H9 (cell line): ENCODE results near the gene CDK5R2. TPM values are rescaled to one million over a fixed set of nuclear protein-coding genes. Genes with fewer than 3 reads are reported as not detected.

Experiments
- DNase-seq: peaks from one replicate; pipeline ENCODE4 v3.0.0-alpha.2; 2017
- H2AFZ ChIP-seq: one replicate; pipeline ENCODE4 v1.6.1; 2013; ENCODE audit warnings: mild to moderate bottlenecking, low read length, control low read depth, moderate library complexity
- H2AK5ac ChIP-seq: 2 replicates; pipeline ENCODE4 v1.6.1; 2013; ENCODE audit warnings: low read length, control low read depth, mixed read lengths; ENCODE audit not compliant: insufficient read length
- H2BK120ac ChIP-seq: one replicate; pipeline ENCODE4 v1.6.1; 2013; ENCODE audit warnings: low read depth, mild to moderate bottlenecking, low read length, control low read depth, inconsistent platforms; ENCODE audit not compliant: poor library complexity, severe bottlenecking
- H2BK12ac ChIP-seq: 2 replicates; pipeline ENCODE4 v1.6.1; 2013; ENCODE audit warnings: low read length, control low read depth, mixed read lengths, low read depth; ENCODE audit not compliant: insufficient read length
- H2BK15ac ChIP-seq: 2 replicates; pipeline ENCODE4 v1.6.1; 2013; ENCODE audit warnings: low read depth, low read length, control low read depth
- H2BK20ac ChIP-seq: one replicate; pipeline ENCODE4 v1.6.1; 2013; ENCODE audit warnings: low read depth, mild to moderate bottlenecking, low read length, control low read depth, inconsistent platforms; ENCODE audit not compliant: poor library complexity, severe bottlenecking
- H2BK5ac ChIP-seq: 2 replicates; pipeline ENCODE4 v1.6.1; 2013; ENCODE audit warnings: low read length, control low read depth, mixed read lengths; ENCODE audit not compliant: insufficient read length
- H3K14ac ChIP-seq: 2 replicates; pipeline ENCODE4 v1.6.1; 2013; ENCODE audit warnings: low read length, control low read depth; ENCODE audit not compliant: insufficient read depth
- H3K18ac ChIP-seq: 2 replicates; pipeline ENCODE4 v1.6.1; 2013; ENCODE audit warnings: low read depth, mild to moderate bottlenecking, mixed read lengths, low read length, control low read depth; ENCODE audit not compliant: insufficient read length
- H3K23ac ChIP-seq: 2 replicates; pipeline ENCODE4 v1.6.1; 2013; ENCODE audit warnings: low read length, control low read depth, mixed read lengths, low read depth; ENCODE audit not compliant: insufficient read length
- H3K23me2 ChIP-seq: 2 replicates; pipeline ENCODE4 v1.6.1; 2013; ENCODE audit warnings: low read depth, mild to moderate bottlenecking, mixed read lengths, low read length, control low read depth; ENCODE audit not compliant: insufficient read length, poor library complexity, severe bottlenecking
- H3K27ac ChIP-seq: 2 replicates; pipeline ENCODE4 v1.5.1; 2013; ENCODE audit warnings: low read length, control low read depth, mixed read lengths, low read depth; ENCODE audit not compliant: insufficient read length
- H3K27me3 ChIP-seq: 2 replicates; pipeline ENCODE4 v1.6.1; 2013; ENCODE audit warnings: low read length, control low read depth, inconsistent platforms; ENCODE audit not compliant: insufficient read depth
- H3K4ac ChIP-seq: 2 replicates; pipeline ENCODE4 v1.6.1; 2013; ENCODE audit warnings: low read depth, mild to moderate bottlenecking, control low read depth, inconsistent platforms, low read length, moderate library complexity
- H3K4me1 ChIP-seq: 2 replicates; pipeline ENCODE4 v1.6.1; 2013; ENCODE audit warnings: low read length, control low read depth, inconsistent platforms; ENCODE audit not compliant: insufficient read depth
- H3K4me2 ChIP-seq: 2 replicates; pipeline ENCODE4 v1.6.1; 2013; ENCODE audit warnings: low read length, control low read depth, mixed read lengths; ENCODE audit not compliant: insufficient read length, insufficient read depth
- H3K56ac ChIP-seq: 2 replicates; pipeline ENCODE4 v1.6.1; 2013; ENCODE audit warnings: low read depth, mild to moderate bottlenecking, mixed read lengths, low read length, control low read depth; ENCODE audit not compliant: insufficient read length
- H3K79me1 ChIP-seq: 2 replicates; pipeline ENCODE4 v1.6.1; 2013; ENCODE audit warnings: low read depth, mild to moderate bottlenecking, moderate library complexity, low read length, control low read depth, inconsistent platforms; ENCODE audit not compliant: insufficient read depth, poor library complexity, severe bottlenecking
- H3K79me2 ChIP-seq: 2 replicates; pipeline ENCODE4 v1.6.1; 2013; ENCODE audit warnings: low read length, control low read depth, inconsistent platforms; ENCODE audit not compliant: insufficient read depth
- H3K9ac ChIP-seq: 2 replicates; pipeline ENCODE4 v1.6.1; 2013; ENCODE audit warnings: low read length, control low read depth, mixed read lengths; ENCODE audit not compliant: insufficient read length; ENCODE audit errors: extremely low read depth
- H3K9me3 ChIP-seq: one replicate; pipeline ENCODE4 v1.6.1; 2013; ENCODE audit warnings: low read depth, low read length, inconsistent platforms; ENCODE audit not compliant: control insufficient read depth
- H3T11ph ChIP-seq: one replicate; pipeline ENCODE4 v1.6.1; 2013; ENCODE audit warnings: mild to moderate bottlenecking, low read length, control low read depth, inconsistent platforms
- H4K20me1 ChIP-seq: one replicate; pipeline ENCODE4 v1.6.1; 2013; ENCODE audit not compliant: control insufficient read depth, insufficient read length, insufficient read depth
- H4K5ac ChIP-seq: 2 replicates; pipeline ENCODE4 v1.6.1; 2013; ENCODE audit warnings: low read depth, mild to moderate bottlenecking, mixed read lengths, low read length, control low read depth; ENCODE audit not compliant: insufficient read length
- H4K8ac ChIP-seq: replicated peaks from 2 replicates; pipeline ENCODE4 v1.6.1; 2013; ENCODE audit warnings: low read length, control low read depth, mixed read lengths, low read depth; ENCODE audit not compliant: insufficient read length
- H4K91ac ChIP-seq: 2 replicates; pipeline ENCODE4 v1.6.1; 2013; ENCODE audit warnings: low read depth, mild to moderate bottlenecking, moderate library complexity, mixed read lengths, low read length, control low read depth; ENCODE audit not compliant: insufficient read length
- H3K27ac Mint-ChIP-seq, 3 experiments: 2 replicates in 2 of 3; 3 replicates in 1 of 3; pipeline ENCODE4 v1.8.0; 2020 to 2021; ENCODE audit warnings: mixed read lengths in 3 of 3, mild to moderate bottlenecking in 1 of 3, moderate library complexity in 1 of 3
- H3K27me3 Mint-ChIP-seq: 2 replicates; pipeline ENCODE4 v1.8.0; 2021; ENCODE audit warnings: low read depth, mild to moderate bottlenecking, moderate library complexity, mixed read lengths
- H3K36me3 Mint-ChIP-seq, 3 experiments: 2 replicates in 2 of 3; 3 replicates in 1 of 3; pipeline ENCODE4 v1.8.0; 2020 to 2021; ENCODE audit warnings: low read depth in 3 of 3, mixed read lengths in 3 of 3; ENCODE audit not compliant: insufficient read depth in 1 of 3
- H3K4me1 Mint-ChIP-seq, 2 experiments: 2 replicates each; pipeline ENCODE4 v1.8.0; 2020; ENCODE audit warnings: mixed read lengths in 2 of 2
- H3K4me3 Mint-ChIP-seq, 2 experiments: 2 replicates in 1 of 2; 3 replicates in 1 of 2; pipeline ENCODE4 v1.8.0; 2020 to 2021; ENCODE audit warnings: mild to moderate bottlenecking in 2 of 2, mixed read lengths in 2 of 2, moderate library complexity in 1 of 2
- H3K9me3 Mint-ChIP-seq, 2 experiments: 2 replicates in 1 of 2; 3 replicates in 1 of 2; pipeline ENCODE4 v1.8.0; 2020; ENCODE audit warnings: mild to moderate bottlenecking in 2 of 2, mixed read lengths in 2 of 2, moderate library complexity in 1 of 2
- WGBS: extraction: QIAGEN DNeasy Blood & Tissue Kit; methylation state at CpG from one replicate; pipeline ENCODE4 v1.1.7; 2013; ENCODE audit warnings: missing lambda C conversion rate, low lambda C conversion rate, mixed read lengths; ENCODE audit not compliant: insufficient read length; ENCODE audit errors: extremely low coverage; 5-methylcytosine and 5-hydroxymethylcytosine counted together
- total RNA-seq: library from RNA; stranded (reverse); gene quantifications from 2 replicates; pipeline ENCODE4 v1.2.1, GENCODE V29; 2021
- TF ChIP-seq, protein P1 (sequence below): fragments of 200-600 bp; sonication (generic); conservative IDR thresholded peaks from 3 replicates; pipeline ENCODE4 v1.8.0; 2021; ENCODE audit warnings: antibody characterized with exemption, mild to moderate bottlenecking

CDK5R2 gene
- total RNA-seq, 1 experiment from 2014 or later: 0.26 TPM

DNA sequence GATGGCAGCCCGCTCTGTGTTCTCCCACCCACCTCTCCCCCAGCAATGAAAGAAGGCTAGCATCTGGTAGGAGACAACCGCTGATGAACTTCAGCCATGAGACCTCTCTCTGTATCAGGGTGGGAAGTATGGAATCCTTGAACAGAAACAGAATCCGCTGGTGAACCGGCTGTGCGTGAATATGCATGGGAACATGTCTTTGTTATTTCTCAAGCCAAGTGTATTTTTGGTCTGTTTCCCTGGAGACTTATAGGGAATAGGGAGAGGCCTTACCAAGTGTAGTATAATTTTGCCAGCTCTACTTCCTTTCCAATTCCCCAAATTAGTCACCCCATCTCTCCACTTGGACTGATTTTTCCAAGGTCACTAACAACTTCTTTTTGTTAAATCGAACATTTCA is 48.7 kb upstream of the CDK5R2 start:
- Histone ChIP-seq H4K91ac (no peak overlapping the region), H2BK5ac (no peak overlapping the region), H2BK12ac (no peak overlapping the region), H2AFZ (no peak overlapping the region), H3K23ac (no peak overlapping the region), H4K8ac (no peak overlapping the region), H2BK20ac (no peak overlapping the region), H2AK5ac (no peak overlapping the region), H3K9ac (no peak overlapping the region), H3K4me2 (no peak overlapping the region), H3T11ph (no peak overlapping the region), H2BK15ac (no peak overlapping the region), H3K56ac (no peak overlapping the region), H3K27me3 (peaks cover 7% of the 10 kb centered on the region), H3K14ac (no peak overlapping the region), H3K4me1 (no peaks in the 10 kb centered on the region; the same call in 1 of the 2 replicates), H3K79me2 (no peaks in the 10 kb centered on the region), H4K5ac (no peak overlapping the region), H4K20me1 (no peaks in the 10 kb centered on the region), H2BK120ac (no peak overlapping the region), H3K27ac (no peak overlapping the region), H3K18ac (no peak overlapping the region), H3K9me3 (no peaks in the 10 kb centered on the region), H3K23me2 (no peaks in the 10 kb centered on the region), H3K4ac (no peak overlapping the region), H3K79me1 (no peaks in the 10 kb centered on the region)
- H3K27ac Mint-ChIP-seq: no peak overlapping the region
- no CpG with 5 or more reads among the region's 6 CpGs for WGBS
- H3K4me1 Mint-ChIP-seq: peaks cover 7 to 16% of the 10 kb centered on the region in 2 experiments
- no peaks in the 10 kb centered on the region for H3K36me3 Mint-ChIP-seq
- TF ChIP-seq, protein P1, sequence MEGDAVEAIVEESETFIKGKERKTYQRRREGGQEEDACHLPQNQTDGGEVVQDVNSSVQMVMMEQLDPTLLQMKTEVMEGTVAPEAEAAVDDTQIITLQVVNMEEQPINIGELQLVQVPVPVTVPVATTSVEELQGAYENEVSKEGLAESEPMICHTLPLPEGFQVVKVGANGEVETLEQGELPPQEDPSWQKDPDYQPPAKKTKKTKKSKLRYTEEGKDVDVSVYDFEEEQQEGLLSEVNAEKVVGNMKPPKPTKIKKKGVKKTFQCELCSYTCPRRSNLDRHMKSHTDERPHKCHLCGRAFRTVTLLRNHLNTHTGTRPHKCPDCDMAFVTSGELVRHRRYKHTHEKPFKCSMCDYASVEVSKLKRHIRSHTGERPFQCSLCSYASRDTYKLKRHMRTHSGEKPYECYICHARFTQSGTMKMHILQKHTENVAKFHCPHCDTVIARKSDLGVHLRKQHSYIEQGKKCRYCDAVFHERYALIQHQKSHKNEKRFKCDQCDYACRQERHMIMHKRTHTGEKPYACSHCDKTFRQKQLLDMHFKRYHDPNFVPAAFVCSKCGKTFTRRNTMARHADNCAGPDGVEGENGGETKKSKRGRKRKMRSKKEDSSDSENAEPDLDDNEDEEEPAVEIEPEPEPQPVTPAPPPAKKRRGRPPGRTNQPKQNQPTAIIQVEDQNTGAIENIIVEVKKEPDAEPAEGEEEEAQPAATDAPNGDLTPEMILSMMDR: no peak
- no peaks in the 10 kb centered on the region for H3K9me3 Mint-ChIP-seq
- H3K27me3 Mint-ChIP-seq: peaks cover 31% of the 10 kb centered on the region
- H3K4me3 Mint-ChIP-seq: no peak overlapping the region
- no peak for DNase-seq
